Activated CD4-positive, alpha-beta T cell treated with anti-CD3 and anti-CD28 coated beads, Interleukin-10, Interleukin-2, amounts not matched to agents 100 ng/mL and 50 ng/mL, durations not matched to agents 16 hours and 8 hours (primary cell): ENCODE data around the gene GABPB1.
A peak's percentile ranks its signal among the peaks of the same experiment; 100 is the strongest.

Experiments
- DNase-seq: peaks from one replicate; pipeline ENCODE4 v3.0.0-alpha.2; 2020

GABPB1 gene

DNA sequence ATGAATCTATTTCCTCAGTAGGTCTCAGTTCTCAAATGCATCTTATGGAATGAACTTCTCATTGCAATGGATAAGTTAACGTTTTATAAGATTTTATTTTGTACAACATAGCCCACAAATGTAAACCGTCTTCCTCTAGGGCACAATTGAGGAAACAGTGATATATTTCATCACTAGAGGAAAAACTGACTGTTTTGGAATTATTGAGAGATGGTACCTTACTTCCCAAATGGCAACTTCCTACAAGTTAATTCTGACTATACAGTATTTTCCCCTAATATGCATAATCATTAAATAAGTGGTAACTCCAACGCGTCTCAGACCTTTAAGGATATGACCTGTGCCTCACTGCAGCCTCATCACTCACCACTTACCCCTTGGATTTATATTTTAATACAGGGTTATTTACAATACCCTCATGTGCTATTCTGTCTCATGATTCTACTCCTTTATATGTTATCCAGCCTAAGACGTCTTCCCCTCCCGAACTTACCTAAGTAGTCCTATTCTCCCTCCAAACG, 13.3 kb downstream of the GABPB1 start:
- no peak for DNase-seq

DNA sequence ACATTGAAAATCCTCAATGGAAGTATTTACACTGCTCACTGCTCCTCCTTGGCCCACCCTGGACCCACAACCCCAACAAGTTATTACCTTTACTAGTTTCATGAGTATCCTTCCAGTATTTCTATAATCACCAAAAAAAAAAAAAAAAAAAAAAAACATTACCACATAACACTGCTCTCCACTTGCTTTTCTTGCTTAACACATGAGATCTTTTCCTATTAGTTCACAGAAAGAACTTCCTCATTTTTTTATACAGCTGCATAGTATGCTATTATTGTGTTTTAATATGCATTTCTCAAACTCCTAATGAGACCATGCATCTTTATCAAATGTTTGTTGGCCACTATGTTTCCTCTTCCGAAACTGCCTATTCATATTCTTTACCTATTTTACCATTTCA, 14.6 kb downstream of the GABPB1 start:
- no peak for DNase-seq

DNA sequence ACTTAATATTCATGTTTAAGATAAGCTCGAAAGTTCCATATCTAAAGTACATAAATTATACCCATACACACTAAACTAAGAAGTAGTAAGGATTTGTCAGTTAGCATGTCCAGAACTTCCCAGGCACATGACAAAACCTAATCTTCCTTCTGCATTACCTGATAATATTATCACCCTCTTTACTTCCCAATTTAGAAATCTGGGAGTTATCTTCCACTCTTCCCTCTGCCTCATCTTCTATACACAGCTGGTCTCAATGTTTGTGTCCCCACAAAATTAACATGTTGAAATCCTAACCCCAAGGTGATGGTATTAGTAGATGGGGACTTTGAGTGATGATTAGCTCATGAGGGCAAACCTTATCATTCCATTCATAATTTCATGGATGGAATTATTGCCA, 15.3 kb downstream of the GABPB1 start:
- DNase-seq: no peak

DNA sequence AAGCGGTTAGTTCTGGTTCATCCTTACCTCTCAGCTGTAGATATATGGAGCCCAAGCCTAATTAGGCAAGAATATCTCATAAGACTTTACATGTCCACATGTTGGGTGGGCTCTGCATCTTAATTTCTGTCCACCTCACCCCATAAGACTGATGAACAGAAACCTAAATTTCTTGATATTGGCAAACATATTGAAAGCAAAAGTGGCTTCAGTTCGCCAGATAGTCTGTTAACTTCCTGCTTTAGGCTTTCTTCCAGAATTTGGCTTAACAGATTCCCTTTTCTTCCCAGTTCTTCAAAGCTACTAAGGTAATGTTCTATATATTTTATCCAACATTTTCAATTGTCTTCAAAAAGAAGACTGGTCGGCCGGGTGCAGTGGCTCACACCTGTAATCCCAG, 19.7 kb downstream of the GABPB1 start:
- DNase-seq: no peak

DNA sequence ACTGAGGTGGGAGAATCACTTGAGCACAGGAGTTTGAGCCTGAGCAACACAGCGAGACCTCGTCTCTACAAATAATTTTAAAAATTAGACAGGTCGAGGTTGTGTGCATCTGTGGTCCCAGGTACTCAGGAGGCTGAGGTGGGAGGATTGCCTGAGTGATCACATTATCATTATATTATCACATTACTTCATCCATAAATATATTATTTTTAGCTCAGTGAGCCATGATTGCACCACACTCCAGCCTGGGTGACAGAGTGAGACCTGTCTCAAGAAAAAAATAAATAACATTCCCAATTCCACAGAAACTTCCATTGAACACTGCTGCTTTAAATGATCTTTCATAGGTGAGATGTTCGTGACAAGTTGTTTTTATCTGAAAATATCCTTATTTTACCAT, 21.8 kb downstream of the GABPB1 start:
- DNase-seq: no peak

DNA sequence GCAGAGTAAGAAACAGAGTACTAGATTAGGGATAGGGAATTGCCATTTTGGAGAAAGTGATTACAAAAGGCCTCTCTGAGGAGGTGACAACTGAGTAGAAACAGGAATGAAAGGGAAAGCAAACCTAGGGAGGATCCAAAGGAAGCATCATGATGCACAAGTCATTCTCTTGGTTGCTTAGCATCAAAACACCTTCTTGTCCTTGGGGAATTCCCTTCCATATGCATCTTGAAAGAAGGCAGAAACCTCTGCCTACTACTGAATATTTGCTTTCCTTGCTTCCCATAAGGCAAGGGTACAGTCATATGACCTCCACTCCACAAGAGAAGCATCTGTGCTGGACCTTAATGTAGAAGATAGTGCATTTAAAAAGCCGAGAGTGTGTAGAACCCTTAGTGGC, 24.1 kb downstream of the GABPB1 start:
- peak; percentile 31 for DNase-seq

DNA sequence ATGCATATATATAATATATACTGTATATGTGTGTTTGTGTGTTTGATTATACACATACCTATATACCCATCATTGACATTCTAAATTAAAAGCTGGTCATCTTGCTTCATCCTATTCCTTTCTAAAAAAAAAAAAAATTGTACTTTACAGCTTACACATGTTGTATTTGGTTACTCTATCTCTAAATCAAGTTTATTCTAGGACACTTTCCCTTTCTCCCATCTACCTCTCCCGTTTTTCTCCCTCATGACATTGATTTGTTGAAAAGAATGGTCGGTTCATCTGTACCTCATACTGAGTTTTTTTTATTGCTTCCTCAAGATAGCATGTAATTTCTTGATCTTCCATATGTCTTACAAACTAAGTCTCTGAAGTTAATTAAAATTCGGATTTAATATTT, 26.9 kb downstream of the GABPB1 start:
- no peak for DNase-seq

DNA sequence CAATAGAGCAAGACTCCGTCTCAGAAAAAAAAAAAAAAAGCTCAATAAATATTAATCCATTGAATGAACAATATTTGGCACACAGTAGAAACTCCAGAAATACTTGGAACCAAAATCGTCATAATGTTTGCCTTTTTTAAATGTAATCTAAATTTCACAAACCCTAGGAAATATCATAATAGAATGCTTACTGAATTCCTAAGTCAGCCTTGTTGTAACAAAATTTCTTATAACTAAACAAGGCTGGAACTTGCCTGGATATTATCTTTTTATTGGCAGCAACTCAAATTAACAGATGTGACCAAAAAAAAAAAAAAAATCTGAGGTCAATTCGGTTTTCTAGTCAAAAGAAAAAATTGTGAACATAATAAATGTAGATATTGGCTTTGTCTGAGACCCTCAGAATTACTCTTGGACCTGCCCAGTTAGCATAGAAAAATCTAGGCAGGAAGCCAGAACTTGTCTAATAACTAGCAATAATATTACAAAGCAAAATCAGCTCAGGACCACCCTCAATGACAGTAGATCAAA, 33.3 kb downstream of the GABPB1 start:
- no peak for DNase-seq

DNA sequence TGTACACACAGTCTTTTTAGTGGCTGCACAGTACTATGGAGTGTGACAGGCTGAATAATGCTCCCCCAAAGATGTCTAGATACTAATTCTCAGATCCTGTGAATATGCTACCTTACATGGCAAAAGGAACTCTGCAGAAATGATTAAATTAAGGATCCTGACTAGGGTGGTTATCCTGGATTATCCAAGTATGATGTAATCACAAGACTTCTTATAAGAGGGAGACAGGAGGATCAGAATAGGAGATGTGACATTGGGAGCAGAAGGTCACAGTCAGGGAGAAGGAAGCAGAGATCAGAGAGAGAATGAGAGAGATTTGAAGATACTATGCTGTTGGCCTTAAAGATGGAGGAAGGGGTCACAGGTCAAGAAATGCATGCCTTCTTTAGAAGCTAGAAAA, 34.5 kb downstream of the GABPB1 start:
- DNase-seq: no peak

DNA sequence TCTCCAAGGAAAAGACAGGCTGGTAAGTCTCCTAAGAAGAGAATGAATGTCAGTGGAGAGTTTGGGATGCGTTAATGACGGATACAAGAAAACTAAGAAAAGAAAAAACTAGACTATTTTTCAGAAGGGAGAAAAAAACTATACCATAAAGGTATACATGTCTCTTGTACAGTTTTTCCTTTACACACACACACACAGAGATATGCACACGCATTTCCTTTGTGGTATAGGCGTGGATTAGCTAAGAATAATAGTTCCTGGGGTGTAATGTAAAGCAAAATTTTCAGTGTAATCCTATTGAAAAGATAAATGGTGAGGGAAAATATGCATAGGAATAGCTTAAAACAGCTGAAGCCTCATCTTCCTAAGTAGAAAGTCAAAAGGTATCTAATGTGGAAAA, 36.3 kb downstream of the GABPB1 start:
- no peak for DNase-seq

DNA sequence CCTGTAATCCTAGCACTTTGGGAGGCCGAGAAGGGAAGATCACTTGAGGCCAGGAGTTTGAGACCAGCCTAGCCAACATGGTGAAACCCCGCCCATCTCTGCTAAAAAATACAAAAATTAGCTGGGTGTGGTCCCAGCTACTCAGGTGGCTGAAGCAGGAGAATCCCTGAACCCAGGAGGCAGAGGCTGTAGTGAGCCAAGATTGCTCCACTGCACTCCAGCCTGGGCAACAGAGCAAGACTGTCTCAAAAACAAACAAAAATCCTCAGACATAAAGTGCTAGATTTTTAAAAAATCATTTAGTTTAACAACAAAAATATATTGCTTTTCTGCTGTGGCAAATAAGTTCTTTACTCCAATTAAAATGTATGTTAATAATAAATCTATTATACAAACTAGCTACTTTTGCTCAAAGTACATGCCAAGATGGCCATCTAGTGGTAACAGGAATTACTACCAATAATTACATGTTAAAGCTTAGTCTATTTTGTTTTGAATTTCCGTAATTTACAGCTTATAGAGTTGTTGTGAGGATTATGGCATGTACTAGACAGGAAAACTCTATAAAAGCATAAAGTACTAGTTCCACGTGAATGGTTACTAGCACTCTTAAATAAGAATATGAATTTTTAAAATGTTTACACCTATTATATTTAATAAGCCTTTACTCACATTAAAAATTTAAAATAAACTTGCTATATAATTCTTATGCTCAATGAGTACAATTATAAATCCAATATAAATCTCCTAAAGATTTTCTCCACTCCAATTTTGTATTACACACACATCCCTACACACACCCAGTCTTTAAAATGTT, 39.0 kb downstream of the GABPB1 start:
- DNase-seq: peak; percentile 65

DNA sequence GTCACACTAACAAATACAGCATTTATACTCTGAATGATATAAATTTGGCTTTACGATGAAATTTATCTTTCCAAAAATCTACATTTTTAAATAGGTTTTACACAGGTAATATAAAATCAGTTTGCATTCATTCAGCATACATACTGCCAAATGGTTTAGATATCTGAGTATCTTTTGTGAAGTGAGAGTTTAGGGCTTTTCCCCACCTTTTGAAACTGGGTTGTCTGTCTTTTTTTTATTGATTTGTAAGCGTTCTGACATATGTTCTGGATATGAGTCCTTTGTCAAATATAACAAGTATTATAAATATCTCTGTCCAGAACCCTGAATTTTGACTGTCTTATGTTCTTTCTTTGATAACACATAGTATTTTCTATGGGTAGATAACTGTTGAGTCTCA, 42.4 kb downstream of the GABPB1 start:
- peak; percentile 15 for DNase-seq

DNA sequence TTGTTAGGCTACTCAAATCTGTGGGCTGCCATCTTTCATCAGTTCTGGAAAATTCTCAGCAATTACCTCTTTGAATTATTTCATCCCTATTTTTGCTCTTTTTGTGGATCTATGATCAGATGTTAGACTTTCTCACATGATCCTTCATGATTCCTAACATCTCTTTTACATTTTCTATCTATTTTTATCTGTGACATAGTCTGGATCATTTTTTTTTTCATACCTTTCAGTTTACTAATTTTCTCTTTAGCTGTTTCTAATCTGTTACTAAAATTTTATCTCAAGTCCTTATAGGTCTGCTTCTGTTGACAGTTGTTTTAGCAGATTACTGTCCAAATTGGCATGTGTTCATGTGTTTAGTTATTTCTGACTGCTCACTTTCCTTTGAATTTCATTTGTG, 47.2 kb downstream of the GABPB1 start:
- no peak for DNase-seq

DNA sequence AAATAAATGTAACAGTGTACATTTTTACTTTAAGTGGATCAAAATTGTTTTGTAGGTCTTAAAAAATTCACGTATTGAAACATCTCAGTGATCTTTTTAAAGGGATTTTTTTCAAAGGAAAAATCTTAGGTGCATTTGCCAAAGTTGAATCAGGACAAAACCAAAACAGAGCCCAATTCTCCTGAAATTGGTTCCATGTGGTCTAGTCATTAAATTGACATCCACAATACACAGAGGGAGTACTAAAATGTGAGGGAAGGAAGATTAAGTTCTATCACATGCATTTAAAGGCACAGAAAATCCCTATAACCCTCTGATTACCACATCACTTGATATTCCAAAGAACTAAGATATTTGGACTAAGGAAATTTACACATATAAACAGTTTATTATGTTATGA, 50.2 kb downstream of the GABPB1 start:
- DNase-seq: no peak

DNA sequence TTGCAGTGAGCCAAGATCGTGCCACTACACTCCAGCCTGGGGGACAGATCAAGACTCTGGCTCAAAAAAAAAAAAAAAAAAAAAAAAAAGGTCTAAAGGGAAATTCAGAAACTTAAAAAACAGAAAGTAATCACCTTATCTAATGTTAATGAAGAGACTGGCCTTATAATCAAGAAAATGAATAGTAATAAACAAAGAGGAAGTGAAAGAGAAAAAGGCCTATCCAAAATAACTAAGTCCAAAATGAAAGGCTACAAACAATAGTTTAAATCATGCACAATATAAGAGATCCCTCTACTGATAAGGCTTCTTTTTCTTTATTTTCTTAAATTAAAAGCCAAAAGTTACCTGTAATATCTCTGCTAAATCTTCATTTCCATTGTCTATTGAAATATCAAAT, 52.4 kb downstream of the GABPB1 start:
- DNase-seq: no peak

DNA sequence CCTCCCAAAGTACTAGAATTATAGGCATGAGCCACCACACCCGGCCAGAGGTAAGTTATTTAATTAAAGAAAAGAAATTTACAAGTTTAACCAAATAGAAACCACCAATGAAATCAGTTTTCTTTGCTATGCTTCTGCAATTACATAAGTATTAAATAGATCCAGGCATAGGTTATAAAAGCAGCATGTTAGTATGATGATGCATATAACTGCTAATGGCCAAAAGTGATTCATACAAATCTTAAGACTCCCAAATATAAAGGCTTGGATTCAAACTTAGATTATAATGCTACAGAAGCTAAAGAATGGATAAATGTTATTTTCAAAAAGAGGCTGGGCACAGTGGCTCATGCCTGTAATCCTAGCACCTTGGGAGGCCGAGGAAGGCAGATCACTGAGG, 56.7 kb downstream of the GABPB1 start:
- DNase-seq: no peak

DNA sequence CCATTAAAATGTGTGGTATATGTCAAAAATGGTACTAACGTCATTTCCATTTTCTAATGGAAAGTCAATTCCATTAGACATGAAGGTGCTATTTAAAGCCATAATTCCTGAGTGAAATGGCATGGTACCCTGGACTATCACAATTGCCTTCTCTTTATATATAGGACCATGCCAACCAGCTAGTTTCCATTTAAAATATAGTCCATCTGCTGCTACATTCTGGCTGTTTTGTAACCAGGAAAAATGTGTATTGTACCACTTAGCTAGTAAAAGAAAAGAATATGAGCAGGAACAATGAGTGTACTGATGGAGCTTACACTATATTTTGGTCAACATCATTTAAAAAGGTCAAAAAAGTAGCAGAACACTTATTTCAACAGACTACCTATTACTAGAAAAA, 59.0 kb downstream of the GABPB1 start:
- no peak for DNase-seq

DNA sequence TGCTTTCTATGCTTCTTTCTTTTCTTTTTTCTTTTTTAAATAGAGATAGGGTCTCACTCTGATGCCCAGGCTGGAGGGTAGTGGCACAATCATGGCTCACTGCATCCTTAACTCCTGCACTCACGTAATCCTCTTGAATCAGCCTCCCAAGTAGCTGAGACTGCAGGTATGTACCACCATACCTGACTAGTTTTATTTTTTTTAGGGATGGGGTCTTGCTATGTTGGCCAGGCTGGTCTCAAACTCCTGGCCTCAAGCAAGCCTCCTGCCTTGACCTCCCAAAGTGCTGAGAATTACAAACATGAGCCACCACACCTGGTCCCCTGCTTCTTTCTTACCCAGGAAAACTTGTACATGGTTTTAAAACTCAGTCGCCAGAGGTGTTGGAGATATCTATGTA, 65.2 kb downstream of the GABPB1 start:
- DNase-seq: no peak

DNA sequence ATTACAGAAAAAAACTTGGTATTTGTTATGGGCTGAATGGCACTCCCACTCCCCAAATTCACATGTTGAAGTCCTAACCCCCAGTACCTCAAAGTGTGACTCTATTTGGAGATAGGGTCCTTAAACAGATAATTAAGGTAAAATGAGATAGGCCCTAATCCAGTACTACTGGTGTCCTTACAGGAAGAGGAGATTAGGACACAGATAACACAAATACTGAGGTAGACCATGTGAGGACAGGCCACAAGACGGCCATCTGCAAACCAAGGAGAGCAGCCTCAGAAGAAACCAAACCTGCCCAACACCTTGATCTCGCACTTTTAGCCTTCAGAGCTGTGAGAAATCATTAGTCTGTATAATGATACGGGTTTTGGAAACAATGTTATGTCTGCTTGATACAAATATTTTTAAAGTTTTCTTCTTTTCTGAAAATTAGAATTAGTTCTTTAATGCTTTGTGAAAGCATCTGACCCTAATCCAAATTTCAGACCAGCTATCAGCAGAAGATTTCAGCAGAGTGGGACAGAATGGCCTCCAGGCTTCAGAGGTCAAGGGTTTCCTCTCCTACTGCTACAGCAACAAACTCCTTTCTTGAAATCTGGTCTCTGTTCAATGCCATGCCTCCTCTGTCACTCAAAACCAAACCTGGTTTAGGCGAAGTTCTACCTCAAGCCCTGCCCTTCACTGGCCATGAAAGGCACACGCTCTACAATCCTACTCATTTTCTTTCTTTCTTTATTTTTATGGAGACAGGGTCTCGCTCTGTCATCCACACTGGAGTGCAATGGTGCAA, 67.5 kb downstream of the GABPB1 start:
- no peak for DNase-seq

DNA sequence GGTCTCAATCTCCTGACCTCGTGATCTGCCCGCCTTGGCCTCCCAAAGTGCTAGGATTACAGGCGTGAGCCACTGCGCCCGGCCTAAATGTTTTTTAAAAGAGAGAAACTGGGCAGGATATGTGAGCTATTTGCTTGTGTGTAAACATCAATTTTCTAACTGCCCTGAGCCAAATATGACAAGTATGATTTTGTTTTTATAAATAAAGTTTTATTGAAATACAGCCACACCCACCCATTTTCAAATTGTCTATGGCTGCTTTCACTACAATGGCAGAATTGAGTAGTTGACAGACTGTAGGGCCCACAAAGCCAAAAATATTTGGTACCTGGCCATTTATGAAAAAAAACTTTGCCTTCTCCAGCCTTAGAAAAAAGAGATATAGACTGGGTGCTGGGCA, 73.6 kb downstream of the GABPB1 start:
- DNase-seq: no peak

DNA sequence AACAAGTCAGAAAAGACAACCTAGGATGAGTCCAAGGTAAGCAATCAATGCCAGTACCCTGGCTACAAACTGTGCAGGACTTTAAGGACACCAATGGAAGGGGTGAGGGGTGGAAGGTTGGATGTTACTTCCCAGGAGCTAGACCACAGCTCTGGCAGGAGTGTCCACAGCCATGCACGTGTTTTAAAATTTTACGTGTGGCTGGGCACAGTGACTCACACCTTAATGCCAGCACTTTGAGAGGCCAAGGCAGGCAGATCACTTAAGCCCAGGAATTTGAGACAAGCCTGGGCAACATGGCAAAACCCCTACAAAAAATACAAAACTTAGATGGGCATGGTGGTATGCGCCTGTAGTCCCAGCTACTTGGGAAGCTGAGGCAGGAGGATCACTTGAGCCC, 74.7 kb downstream of the GABPB1 start:
- DNase-seq: no peak

DNA sequence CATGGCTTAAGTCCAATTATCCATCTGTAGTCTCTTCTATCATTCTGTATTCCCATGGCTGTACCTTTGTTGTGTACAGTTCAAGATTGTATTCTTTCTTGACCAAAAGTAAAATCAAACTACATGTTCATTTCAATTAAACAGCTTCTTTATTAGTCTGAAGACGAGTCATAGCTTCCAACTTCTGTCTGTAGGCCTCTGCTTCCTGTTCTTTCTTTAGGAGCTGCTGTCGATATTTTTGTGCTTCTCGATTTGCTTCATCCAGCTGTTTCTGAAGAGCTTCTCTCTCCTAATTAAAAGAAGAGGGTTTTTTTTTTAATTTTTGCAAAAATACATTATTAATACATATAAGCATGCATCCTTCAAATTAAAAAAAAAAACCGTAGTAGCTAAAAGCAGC, 76.5 kb downstream of the GABPB1 start:
- DNase-seq: no peak

DNA sequence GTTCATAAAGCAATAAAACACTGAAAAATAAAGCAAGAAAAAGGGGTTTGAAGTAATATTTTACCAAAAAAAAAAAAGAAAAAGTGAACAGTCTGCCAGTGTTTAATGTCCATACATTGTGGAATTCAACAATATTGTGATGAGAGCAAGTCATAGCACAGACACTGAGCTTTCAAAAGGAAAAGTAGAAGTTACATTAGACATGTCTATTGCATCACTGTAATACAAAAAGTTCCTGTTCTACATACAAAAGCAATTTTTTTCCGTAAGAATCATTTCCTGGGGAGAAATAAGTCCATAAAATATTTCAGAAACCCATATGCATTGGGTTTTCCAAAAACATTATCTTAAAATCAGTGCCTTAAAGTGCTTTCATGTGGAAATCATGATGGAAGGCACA, 77.6 kb downstream of the GABPB1 start:
- no peak for DNase-seq

DNA sequence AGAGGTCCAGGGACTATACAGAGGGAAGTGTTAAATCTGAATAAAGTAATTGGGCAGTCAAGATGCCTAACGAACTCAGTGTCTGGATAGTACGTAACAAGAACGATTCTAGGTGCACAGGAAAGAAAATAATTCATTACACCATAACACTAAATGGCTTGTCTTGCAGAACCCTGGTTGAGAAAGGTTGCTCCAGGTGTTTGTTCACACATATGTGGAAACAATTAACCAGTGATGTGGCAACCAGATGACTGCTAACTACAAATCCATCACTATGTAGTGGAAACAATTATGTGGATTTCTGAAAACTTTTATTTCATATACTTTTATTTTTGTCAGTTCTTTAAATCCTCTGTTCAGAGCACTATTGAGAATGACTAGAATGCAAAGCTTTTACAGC, 79.1 kb downstream of the GABPB1 start:
- no peak for DNase-seq
